ENCODE measurements around the gene TSSC4.

Gene TSSC4

DNA sequence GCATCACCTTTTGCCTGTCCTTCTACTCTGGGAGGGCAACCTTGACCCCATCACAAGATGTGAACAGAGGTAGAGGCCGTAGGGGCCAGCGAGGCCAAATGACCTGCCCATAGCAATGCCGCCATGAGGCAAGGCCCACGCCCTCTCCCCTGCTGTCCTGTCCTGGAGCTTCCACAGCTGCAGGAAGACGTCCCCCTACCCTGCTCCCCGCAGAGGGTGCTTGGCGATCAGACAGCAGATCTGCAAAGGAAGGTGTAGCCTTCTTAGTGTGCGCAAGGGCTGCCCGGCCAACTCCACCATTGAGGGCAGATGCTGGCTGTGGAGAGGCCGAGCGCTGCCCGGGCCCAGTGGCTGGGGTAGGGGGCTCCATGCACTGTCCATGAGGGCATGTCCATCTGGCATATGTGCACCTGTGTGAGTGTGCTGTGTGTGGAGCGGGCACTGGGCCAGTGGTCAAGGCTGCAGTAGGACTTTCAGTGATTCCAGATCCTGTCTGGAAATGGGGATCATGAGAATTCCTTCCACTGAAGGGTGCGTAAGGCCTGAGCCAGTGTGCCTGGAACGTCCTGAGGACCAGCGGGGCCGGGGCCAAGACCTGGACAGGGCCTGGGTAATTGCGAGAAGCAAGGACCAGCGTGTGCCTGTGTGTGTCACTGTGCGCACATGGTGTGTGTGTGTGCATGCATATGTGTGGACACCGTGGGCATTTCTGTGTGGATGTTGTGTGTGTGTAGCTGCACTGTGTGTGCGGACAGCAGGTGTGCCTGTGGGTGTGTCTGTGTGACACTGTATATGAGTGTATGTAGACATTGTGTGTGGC is 32.8 kb downstream of the TSSC4 start:
- no peak for DNase-seq (ENCODE audit: low read depth)

DNA sequence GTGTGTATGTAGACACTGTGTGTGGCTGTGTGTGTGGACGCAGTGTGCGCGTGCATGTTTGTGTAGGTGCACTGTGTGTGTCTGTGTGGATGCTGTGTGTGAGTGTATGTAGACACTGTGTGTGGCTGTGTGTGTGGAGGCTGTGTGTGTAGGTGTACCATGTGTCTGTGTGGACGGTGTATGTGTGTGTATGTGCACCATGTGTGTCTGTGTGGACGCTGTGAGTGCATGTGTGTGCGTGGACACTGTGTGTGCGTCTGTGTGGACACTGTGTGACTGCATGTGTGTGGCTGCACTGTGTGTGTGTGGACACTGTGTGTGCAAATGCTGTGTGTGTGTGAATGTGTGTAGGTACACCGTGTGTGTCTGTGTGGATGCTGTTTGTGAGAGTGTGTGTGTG is 33.5 kb downstream of the TSSC4 start:
- DNase-seq (ENCODE audit: low read depth): no peak

DNA sequence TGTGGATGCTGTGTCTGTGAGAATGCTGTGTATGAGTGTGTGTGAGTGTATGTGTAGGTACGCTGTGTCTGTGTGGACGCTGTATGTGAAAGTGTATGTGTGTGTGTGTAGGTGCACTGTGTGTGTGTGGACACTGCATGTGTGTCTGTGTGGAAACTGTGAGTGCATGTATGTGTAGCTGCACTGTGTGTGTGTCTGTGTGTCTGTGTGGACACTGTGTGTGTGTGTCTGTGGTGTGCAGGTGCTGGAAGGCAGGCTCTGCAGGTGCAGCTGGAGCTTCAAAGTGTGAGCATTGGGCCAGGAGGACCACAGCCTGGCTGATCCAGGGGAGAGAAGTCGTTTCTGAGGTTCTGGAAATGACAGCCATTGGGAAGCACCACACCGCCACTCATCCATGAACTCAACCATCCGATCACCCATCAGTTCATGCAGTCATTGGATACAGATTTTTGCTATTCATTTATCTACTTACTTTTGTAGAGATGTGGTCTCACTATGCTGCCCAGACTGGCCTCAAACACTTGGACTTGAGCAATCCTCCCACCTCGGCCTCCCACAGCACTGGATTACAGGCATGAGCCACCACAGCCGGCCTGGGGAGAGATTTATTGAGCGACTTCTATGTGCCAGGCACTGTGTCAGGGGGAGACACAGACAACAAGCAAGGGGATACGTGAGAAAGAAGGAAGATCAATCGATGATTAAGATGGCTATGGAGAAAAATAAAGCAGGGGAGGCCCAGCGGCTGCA is 34.1 kb downstream of the TSSC4 start:
- DNase-seq (ENCODE audit: low read depth): no peak

DNA sequence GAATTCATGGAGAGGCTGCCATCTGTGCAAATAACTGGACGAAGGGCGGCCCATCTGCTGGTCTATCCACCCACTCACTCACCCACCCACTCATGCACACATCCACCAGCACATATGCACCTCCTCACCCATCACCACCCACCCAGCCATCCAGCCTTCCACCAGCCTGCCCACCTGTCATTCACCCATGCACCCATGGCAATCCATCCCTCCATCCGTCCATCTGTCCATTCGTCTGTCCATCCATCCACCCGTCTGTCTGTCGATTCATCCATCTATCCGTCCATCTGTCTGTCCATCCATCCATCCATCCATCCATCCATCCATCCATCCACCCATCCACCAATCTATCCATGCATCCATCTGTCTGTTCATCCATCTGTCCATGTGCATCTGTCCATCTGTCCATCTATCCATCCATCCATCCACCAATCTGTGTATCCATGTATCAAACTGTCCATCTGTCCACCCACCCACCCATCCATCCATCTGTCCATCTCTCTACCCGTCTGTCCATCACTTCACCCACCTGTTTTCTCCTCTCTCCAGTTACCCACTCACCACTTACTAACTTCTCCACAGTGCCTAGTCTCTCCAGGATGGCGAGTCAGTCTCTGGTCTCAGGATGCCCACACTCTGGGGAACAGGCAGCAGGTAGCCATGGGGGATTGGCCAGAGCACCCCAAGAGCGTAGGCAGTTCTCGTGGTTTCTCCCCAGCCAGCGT is 34.9 kb downstream of the TSSC4 start:
- no peak for DNase-seq (ENCODE audit: low read depth)

DNA sequence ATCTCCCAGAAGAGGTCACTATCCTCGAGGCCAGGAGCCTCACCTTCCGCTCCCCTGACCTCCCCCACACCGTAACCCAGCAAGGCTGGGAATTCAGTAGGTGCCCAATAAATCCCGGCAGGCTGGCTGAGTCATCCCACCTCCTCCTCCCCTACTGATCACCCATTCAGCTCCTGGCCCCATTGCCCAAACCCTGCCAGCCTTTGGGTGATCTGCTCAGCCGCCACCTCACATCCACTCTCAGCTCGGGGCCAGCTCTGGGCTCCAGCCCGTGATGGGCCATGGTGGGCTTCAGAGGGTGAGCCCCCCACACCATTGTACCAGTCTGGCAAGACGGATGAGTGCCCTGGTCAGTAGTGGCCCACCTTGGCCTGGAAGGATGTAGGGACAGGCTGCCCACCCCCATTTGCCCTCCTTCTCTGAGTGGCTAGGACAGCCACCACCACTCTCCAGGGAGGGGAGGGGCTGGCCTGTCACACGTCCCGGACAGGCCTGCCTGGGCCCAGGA is 35.5 kb downstream of the TSSC4 start:
- DNase-seq (ENCODE audit: low read depth): no peak

DNA sequence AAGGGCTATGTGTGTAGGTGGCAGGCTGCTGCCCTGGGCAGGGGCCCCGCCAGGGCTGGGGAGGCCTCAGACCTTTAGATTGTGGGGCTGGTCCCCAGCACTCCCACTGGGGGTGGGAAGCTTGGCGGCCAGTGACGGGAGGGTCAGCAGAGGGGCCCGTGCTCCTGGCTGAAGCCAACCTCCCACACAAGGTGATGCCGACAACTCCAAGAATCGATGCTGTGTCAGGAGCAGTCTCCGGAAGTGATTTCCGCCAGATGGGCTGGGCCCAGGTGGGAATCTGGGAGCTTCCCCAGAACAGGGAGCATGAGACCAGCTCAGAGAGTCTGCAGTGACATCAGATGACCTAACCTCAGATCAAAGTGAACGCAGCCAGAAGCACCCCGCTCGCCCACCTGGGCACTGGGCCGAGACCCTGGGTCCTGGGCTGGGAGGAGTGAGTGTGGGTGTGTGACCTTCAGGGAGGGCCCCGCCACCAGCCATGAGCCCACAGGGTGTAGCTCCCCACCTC is 36.0 kb downstream of the TSSC4 start:
- DNase-seq (ENCODE audit: low read depth): no peak

DNA sequence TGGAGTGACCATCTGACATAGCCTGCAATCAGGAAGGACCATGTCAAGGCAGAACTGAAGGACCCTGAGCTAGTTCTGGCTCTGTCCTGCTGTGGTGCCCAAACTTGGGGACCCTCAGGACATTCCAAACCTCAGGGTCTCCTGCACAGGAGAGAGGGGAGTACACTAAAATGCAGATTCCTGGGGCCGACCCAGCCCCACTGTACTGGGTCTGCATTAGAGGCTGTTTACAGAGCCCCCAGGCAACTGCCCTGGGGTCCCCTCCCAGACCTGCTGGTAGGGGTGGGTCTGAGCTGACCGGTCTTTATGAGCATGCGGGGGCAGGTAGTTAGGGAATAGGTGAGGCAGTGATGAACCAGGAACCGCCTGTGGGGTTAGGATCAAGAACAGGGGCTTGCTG is 37.0 kb downstream of the TSSC4 start:
- no peak for DNase-seq (ENCODE audit: low read depth)

DNA sequence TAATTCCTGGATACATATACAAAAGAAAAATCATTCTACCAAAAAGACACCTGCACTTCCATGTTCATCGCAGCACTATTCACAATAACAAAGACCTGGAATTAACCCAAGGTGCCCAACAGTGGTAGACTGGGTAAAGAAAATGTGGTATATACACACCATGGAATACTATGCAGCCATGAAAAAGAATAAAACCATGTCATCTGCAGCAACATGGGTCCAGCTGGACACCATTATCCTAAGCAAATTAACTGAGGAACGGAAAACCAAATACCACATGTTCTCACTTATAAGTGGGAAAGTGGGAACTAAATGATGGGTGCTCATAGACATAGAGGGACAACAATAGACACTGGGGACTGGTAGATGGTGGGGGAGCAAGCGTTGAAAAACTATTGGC is 39.3 kb downstream of the TSSC4 start:
- no peak for DNase-seq (ENCODE audit: low read depth)

DNA sequence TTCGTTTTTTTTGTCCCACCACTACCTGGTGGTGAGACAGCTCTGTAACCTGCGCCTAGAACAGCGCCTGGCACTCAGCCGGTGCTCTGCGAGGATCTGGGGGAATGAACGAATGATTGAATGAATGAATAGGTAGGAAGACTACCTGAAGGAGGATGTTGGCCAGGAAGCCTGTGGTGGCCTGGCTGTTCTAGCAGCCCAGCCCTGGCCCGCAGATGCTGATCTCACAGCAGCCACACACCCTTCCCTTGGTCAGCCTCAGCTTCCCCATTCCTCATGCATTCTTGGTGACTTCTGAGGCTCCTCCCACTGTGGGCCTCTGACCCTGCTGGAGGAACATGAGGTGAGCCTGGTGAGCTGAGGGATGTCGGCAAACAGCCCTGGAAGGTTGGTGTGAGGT is 40.1 kb downstream of the TSSC4 start:
- DNase-seq (ENCODE audit: low read depth): no peak

DNA sequence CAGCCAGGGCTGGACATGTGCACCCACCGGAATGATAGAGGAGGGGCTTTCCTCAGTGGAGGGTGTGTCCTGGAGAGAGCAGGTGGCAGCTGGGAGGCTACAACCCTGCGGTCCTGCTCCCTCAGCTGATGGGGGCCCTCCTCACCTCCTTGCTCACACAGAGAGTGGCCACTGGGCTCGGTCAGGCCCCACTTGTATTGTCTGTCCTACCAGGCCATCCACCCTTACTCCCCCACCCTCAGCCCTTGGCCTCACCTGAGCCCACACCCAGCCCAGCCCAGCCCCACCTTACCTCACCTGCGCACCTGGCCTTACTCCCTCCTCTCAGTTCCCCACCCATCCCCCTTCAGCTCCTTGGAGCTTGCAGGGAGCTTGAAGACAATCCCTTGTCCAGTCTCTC is 40.6 kb downstream of the TSSC4 start:
- no peak for DNase-seq (ENCODE audit: low read depth)

DNA sequence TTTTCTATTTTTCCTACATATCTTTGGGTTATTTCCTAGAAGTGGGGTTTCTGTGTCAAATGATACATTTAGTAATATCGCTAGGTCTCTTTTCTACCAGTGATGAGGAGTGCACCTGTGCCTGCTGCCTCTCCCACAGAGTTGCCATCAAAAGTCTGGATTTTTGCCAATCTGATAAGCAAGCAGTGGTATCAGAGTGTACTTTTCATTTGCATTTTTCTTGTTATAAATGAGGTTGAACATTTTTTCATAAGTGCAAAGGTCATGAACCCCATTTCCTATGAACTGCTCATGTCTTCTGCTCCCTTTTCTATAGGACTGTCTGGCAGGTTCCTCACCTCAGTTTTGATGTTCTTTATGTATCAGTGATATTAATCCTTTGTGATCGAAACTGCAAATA is 42.0 kb downstream of the TSSC4 start:
- no peak for DNase-seq (ENCODE audit: low read depth)

DNA sequence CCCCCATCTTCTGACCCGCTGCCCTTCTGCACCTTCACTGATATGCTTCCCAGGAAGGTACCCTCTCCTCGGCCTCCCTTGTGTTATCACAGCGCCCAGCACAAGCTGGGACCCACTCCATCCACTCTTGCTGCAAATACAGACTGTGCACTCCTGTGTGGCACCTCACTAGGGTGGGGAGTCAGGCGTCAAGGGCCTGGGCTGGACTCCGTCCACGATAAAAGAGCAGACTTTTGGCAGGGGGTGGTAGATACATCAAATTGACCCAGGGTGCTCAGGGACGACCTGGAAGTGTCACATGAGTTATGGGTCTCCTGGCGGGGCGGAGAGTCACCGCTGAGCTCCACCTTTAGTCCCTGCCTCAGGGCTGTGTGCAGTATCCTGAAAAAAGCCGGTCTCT is 42.9 kb downstream of the TSSC4 start:
- DNase-seq (ENCODE audit: low read depth): no peak

DNA sequence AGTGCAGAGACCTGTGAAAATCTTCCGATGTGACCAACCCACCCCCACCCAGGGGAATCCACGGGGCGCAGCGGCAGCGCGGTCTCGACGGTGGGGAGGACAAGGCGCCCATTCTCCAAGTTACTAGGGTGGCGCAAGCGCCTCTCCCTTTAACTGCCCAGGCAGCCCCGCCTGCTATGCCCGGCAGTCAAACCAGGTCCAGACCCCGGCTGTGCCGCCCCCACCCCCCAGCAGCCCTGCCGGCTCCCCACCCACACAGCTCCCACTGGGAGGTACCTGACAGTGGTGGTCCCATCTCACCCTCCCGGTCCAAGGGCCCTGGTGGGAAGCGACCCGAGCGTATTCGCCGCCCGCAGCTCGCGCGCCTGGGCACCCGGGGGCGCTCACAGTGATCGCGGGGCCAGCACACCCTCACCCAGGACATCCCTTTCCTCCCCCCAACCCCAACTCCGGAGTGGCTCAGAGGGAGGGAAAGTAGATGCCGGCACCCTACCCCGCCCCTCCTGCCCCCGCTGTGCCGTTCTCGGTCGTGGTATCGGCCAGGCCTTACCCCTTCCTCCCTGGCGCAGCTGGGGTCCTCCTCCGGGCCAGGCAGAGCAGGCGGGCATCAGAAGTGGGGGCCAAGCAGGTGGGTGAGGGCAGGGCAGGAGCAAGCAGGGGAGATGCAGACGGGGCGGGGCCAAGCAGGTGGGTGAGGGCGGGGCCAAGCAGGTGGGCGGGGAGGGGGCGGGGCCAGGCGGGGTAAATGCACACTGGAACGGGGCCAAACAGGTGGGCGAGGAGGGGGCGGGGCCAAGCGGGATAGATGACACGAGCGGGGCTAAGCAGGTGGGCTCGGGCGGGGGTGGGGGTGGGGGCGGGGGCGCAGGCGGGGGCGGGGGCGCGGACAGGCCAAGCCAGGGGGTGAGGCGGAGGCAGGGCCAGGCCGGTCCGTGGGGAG is 43.6 kb downstream of the TSSC4 start, which contains the start of gene TRPM5:
TSS of gene TRPM5 (minus strand) at position 634 of the 940 bp plus-strand sequence. CDS start 21,478 bp downstream, outside the sequence.
- no peak for DNase-seq (ENCODE audit: low read depth)

DNA sequence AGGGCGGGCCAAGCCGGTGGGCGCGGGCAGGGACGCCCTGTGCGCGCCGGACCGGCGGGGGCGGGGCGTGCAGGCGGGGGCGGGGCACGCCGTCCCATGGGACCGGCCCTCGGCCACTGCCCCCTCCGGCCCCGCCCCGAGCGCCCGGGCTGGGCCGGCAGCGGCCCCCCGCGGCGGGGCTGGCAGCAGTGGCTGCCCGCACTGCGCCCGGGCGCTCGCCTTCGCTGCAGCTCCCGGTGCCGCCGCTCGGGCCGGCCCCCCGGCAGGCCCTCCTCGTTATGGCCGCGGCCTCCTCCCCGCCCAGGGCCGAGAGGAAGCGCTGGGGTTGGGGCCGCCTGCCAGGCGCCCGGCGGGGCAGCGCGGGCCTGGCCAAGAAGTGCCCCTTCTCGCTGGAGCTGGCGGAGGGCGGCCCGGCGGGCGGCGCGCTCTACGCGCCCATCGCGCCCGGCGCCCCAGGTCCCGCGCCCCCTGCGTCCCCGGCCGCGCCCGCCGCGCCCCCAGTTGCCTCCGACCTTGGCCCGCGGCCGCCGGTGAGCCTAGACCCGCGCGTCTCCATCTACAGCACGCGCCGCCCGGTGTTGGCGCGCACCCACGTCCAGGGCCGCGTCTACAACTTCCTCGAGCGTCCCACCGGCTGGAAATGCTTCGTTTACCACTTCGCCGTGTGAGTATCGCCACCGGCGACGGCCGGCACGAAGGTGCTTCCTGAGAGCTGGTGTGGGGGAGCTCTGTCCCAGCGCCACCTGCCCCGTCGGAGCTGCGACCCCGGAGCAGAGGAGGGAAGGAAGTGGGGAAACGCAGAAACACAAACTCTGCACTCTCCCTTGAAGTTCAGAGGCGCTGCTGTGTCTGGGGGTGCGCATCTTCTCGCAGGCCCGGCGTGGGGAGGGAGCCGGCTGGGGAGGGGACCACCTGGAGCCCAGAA is 44.5 kb downstream of the TSSC4 start, which contains the start of gene KCNQ1:
TSS of gene KCNQ1 (plus strand) at position 188 of the 925 bp plus-strand sequence. CDS start at position 279, 91 bp downstream.
- no peak for DNase-seq (ENCODE audit: low read depth)

DNA sequence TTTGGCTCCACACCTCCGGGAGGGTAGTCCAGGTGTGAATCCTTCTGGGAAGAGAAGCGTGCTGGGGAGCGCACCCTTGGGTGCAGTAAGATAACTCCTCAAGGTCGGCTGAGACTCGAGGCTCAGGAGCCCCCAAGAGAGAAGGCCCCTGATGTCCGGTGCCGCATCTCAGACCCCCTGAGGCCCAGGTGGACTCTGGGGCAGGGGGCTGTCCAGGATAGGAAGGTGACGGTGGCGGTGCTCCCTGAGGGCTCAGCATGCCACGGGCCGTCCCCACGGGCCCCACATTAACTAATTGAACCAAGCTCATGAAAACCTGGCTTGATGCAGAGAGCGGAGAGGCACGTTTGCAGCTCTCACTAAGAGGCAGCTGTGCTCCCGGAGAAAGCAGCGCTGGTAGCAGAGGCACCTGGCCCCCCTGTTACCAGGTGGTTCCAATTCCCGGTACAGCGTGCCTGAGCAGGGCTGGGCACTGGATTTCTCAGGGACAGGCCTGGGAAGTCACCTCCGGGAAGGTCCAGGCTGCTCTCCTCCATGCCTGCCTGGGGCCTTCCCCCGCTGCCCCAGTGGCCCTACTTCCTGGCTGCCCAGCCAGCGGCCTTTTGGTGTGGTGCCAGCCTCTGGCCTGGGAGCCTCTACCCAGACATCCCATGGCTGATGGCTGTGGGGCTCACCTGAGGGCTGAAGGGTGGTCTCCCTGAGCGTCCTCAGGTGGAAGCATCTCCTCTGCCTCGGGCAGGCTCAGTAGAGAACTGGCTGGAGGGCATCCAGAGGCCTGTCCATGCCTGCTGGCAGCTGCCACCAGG is 45.4 kb downstream of the TSSC4 start:
- DNase-seq (ENCODE audit: low read depth): no peak

DNA sequence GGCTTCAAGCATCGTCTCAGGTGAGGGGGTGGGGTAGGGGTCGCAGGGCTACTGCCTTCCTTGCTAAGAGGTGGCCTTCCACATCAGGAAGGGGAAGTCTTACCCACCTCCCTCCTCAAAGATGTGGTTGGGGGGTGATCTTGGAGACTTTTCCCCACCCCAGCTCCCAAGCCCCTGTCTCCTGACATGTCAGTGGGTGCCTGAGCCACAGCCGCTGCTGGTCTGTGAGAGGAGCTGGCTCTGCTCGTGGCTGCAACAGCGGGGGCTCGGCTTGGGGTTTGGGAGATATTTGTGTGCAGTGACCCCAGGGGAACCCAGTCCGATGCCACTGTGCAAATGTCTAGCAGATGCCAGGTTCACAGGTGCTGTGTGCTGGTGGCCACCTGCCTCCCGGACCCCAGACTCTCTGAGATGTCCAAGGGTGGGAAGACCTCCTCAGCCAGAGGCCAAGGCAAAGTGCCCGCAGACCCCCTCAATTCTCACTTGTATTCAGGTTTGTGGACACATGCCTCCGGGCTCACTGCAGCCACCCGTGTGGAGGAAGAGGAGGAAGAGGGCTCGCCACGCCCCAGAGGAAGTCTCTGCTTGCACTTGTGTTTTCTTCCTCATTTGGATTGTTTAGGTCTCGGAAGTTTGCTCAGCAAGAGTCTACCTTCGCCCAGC is 46.2 kb downstream of the TSSC4 start:
- no peak for DNase-seq (ENCODE audit: low read depth)

DNA sequence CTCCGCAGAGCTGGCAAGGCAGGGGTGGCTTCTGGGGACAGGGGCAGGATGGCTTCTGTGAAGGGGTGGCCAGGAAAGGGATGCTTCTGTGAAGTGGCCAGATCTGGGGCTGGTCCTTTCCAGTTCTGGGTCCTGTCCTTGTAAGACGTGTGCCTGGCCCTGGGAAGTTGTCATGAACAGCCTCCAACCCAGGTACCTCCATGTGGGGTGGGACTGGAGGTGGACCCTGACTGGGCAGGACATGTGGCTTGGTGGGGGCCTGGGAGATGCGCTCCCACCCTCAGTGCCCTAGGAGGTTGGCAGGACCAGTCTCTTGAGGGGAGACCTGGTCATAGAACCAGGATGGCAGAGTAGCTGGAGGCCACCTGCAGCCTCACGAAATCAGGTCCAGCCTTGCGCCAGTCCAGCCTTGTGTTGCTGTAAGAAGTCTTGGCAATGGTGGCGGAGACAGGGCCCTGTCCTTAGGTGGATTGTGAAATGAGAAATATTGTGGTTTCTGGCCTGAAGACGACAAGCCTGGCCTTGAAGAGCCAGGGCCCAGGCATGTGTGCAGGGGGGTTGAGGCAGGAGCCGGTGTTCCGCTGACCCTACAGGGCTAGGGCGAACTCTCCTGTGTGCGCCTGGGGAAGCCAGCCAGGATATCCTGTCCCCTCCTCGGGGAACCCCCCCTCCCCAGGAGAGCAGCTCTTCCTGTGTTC is 46.9 kb downstream of the TSSC4 start:
- no peak for DNase-seq (ENCODE audit: low read depth)
